Measurements from ENCODE around the gene BNIP3. TPM values are rescaled to one million over a fixed set of nuclear protein-coding genes. Genes with fewer than 3 reads are reported as not detected.

The BNIP3 gene
- total and polyA plus RNA-seq, 2 experiments from 2014 or later, result 82.4 to 112 TPM

- Histone ChIP-seq H3K27ac (no peak overlapping the region), H3K4me2 (no peak overlapping the region), H4K20me1 (ENCODE audit: insufficient read depth, poor library complexity, severe bottlenecking) (no peaks in the 10 kb centered on the region), H3K9me3 (ENCODE audit: low read depth) (no peaks in the 10 kb centered on the region), H3K79me2 (peaks cover 4% of the 10 kb centered on the region), H3K36me3 (replicated peaks; ENCODE audit: insufficient read depth, low read depth) (no peaks in the 10 kb centered on the region), H3K9me2 (replicated peaks; ENCODE audit: insufficient read depth) (no peaks in the 10 kb centered on the region), H3K4me3 (no peak overlapping the region), H3K4me1 (ENCODE audit: insufficient read depth) (no peaks in the 10 kb centered on the region), H2AFZ (no peak overlapping the region), H3K27me3 (no peaks in the 10 kb centered on the region)
- no peak for DNase-seq (ENCODE audit: low spot score)
- TF ChIP-seq CTCF (IDR thresholded peaks at IDR 0.05; ENCODE audit: poor library complexity), result no peak
- TF ChIP-seq EZH2 (IDR thresholded peaks at IDR 0.05; ENCODE audit: borderline replicate concordance), result no peak
- no peak for TF ChIP-seq EZH2phosphoT487 (IDR thresholded peaks at IDR 0.05; ENCODE audit: low read depth, severe bottlenecking, unreplicated experiment)
- WGBS (ENCODE audit: low lambda C conversion rate, missing lambda C conversion rate), result 96% methylated on average over 22 of the region's 23 CpGs
Observed at GRCh38 chr10:131949041-131949862, 32.5 kb downstream of the BNIP3 start.

GRCh38 chr10:131948501-131948900 lies 33.2 kb downstream of the BNIP3 start:
- no peaks in the 10 kb centered on the region for H3K36me3 ChIP-seq (replicated peaks; ENCODE audit: insufficient read depth, low read depth)
- no peak overlapping the region for H3K4me2 ChIP-seq
- H3K27ac ChIP-seq, result no peak overlapping the region
- no peaks in the 10 kb centered on the region for H3K9me3 ChIP-seq (ENCODE audit: low read depth)
- 96% methylated on average over 6 of the region's 6 CpGs for WGBS (ENCODE audit: low lambda C conversion rate, missing lambda C conversion rate)
- H3K27me3 ChIP-seq, result no peaks in the 10 kb centered on the region
- TF ChIP-seq EZH2 (IDR thresholded peaks at IDR 0.05; ENCODE audit: borderline replicate concordance), result no peak
- H4K20me1 ChIP-seq (ENCODE audit: insufficient read depth, poor library complexity, severe bottlenecking), result no peaks in the 10 kb centered on the region
- no peaks in the 10 kb centered on the region for H3K4me1 ChIP-seq (ENCODE audit: insufficient read depth)
- DNase-seq (ENCODE audit: low spot score), result no peak
- no peak overlapping the region for H3K4me3 ChIP-seq
- H3K79me2 ChIP-seq, result peaks cover 4% of the 10 kb centered on the region
- H2AFZ ChIP-seq, result no peak overlapping the region
- H3K9me2 ChIP-seq (replicated peaks; ENCODE audit: insufficient read depth), result no peaks in the 10 kb centered on the region

- H3K9me3 ChIP-seq (ENCODE audit: low read depth), result no peaks in the 10 kb centered on the region
- H2AFZ ChIP-seq, result no peak overlapping the region
- no peaks in the 10 kb centered on the region for H3K36me3 ChIP-seq (replicated peaks; ENCODE audit: insufficient read depth, low read depth)
- H3K4me2 ChIP-seq, result no peak overlapping the region
- peaks cover 5% of the 10 kb centered on the region for H3K79me2 ChIP-seq
- H4K20me1 ChIP-seq (ENCODE audit: insufficient read depth, poor library complexity, severe bottlenecking), result no peaks in the 10 kb centered on the region
- no peak for DNase-seq (ENCODE audit: low spot score)
- no peaks in the 10 kb centered on the region for H3K4me1 ChIP-seq (ENCODE audit: insufficient read depth)
- TF ChIP-seq EZH2phosphoT487 (IDR thresholded peaks at IDR 0.05; ENCODE audit: low read depth, severe bottlenecking, unreplicated experiment) (no peak), CTCF (IDR thresholded peaks at IDR 0.05; ENCODE audit: poor library complexity) (no peak), EZH2 (IDR thresholded peaks at IDR 0.05; ENCODE audit: borderline replicate concordance) (no peak)
- no peak overlapping the region for H3K27ac ChIP-seq
- H3K9me2 ChIP-seq (replicated peaks; ENCODE audit: insufficient read depth), result no peaks in the 10 kb centered on the region
- H3K4me3 ChIP-seq, result no peak overlapping the region
- H3K27me3 ChIP-seq, result no peaks in the 10 kb centered on the region
- WGBS (ENCODE audit: low lambda C conversion rate, missing lambda C conversion rate), result 94% methylated on average over 18 of the region's 18 CpGs
Observed at GRCh38 chr10:131947631-131948347, 33.9 kb downstream of the BNIP3 start.

GRCh38 chr10:131946880-131947279 lies 34.8 kb downstream of the BNIP3 start:
- H3K4me3 ChIP-seq, result no peak overlapping the region
- no peaks in the 10 kb centered on the region for H3K4me1 ChIP-seq (ENCODE audit: insufficient read depth)
- DNase-seq (ENCODE audit: low spot score), result no peak
- H3K9me2 ChIP-seq (replicated peaks; ENCODE audit: insufficient read depth), result no peaks in the 10 kb centered on the region
- no peak overlapping the region for H3K4me2 ChIP-seq
- H3K27me3 ChIP-seq, result no peaks in the 10 kb centered on the region
- WGBS (ENCODE audit: low lambda C conversion rate, missing lambda C conversion rate), result 97% methylated on average over 14 of the region's 14 CpGs
- H2AFZ ChIP-seq, result no peak overlapping the region
- no peaks in the 10 kb centered on the region for H4K20me1 ChIP-seq (ENCODE audit: insufficient read depth, poor library complexity, severe bottlenecking)
- H3K36me3 ChIP-seq (replicated peaks; ENCODE audit: insufficient read depth, low read depth), result no peaks in the 10 kb centered on the region
- peaks cover 7% of the 10 kb centered on the region for H3K79me2 ChIP-seq
- TF ChIP-seq EZH2 (IDR thresholded peaks at IDR 0.05; ENCODE audit: borderline replicate concordance) (no peak), EZH2phosphoT487 (IDR thresholded peaks at IDR 0.05; ENCODE audit: low read depth, severe bottlenecking, unreplicated experiment) (no peak), CTCF (IDR thresholded peaks at IDR 0.05; ENCODE audit: poor library complexity) (no peak)
- H3K27ac ChIP-seq, result no peak overlapping the region
- H3K9me3 ChIP-seq (ENCODE audit: low read depth), result no peaks in the 10 kb centered on the region

All from hepatocyte (in vitro differentiated cells).